ENCODE measurements around the gene PRSS35.

GRCh38 chr6:83546636-83547035 is 34.3 kb downstream of the PRSS35 start:
- TF ChIP-seq RBBP5 (IDR thresholded peaks at IDR 0.05; ENCODE audit: borderline replicate concordance, low read depth, low read length) (no peak), YY1 (IDR thresholded peaks at IDR 0.05; ENCODE audit: low read depth, low read length) (no peak), CTCF (IDR thresholded peaks at IDR 0.05; ENCODE audit: control extremely low read depth in 1 of 3, insufficient read depth in 1 of 3, low read depth in 1 of 3, low read length in 3 of 3) (no peak), EZH2 (IDR thresholded peaks at IDR 0.05; ENCODE audit: low read depth, low read length, severe bottlenecking) (no peak), POLR2A (IDR thresholded peaks at IDR 0.05; ENCODE audit: control extremely low read depth in 1 of 2, low read depth in 2 of 2, low read length in 2 of 2) (no peak), RXRA (IDR thresholded peaks at IDR 0.05; ENCODE audit: insufficient read depth, low read depth, low read length) (no peak), CREB1 (IDR thresholded peaks at IDR 0.05) (no peak)
